K562 (cell line): ENCODE results near the gene MYL5. TPM values are rescaled to one million over a fixed set of nuclear protein-coding genes. Genes with fewer than 3 reads are reported as not detected.

Source experiments
- ATAC-seq: fragments of 200-7000 bp; cut with Tn5 transposase; 3 replicates; pipeline ENCODE4 v1.9.1; 2020; ENCODE audit warnings: moderate library complexity
- BruUV-seq: library from RNA; stranded (reverse); fragments of 400-500 nt; replicated peaks from 2 replicates; lab custom pipeline; 2021; lab: Mats Ljungman, UMichigan
- CTCF ChIA-PET: fragments of 300-600 bp; formaldehyde crosslinking; extraction: SDS; loops from one replicate; lab custom pipeline; 2021; ENCODE audit warnings: low intra/inter-chr PET ratio; lab: Yijun Ruan, JAX
- POLR2A ChIA-PET: fragments of 300-600, 350-650 bp; sonication (Branson Sonifier 250); formaldehyde crosslinking; extraction: SDS; loops from one replicate; lab custom pipeline; 2021; ENCODE audit warnings: antibody characterized with exemption, inconsistent platforms; lab: Yijun Ruan, JAX
- DNase-seq, 4 experiments: peaks; one replicate each; pipeline versions ENCODE4 v3.0.0 to v3.0.0-alpha.2; 2011 to 2018; ENCODE audit warnings: low spot score in 3 of 4, mixed read lengths in 3 of 4; ENCODE audit errors: extremely low read depth in 1 of 4
- FAIRE-seq: peaks from 2 replicates; lab custom pipeline; 2011; peaks lifted over from hg19 to GRCh38; lab: Jason Lieb, UNC
- H2AFZ ChIP-seq: 2 replicates; pipeline ENCODE4 v1.6.0; 2011; ENCODE audit warnings: low read depth, low read length, control low read depth, inconsistent platforms
- H3K27ac ChIP-seq: fragments of 200-600 bp; 3 replicates; pipeline ENCODE4 v1.8.0; 2011; ENCODE audit warnings: low read depth, mild to moderate bottlenecking, control low read depth, inconsistent platforms, low read length, moderate library complexity, mixed read lengths; ENCODE audit errors: extremely low read depth
- H3K27me3 ChIP-seq, 2 experiments: fragments of 300-600 bp in 1 of 2; 2 replicates in 1 of 2; 3 replicates in 1 of 2; pipeline versions ENCODE4 v1.6.0 to v1.8.0; 2011; ENCODE audit warnings: inconsistent platforms in 2 of 2, low read length in 2 of 2, mild to moderate bottlenecking in 1 of 2, mixed read lengths in 1 of 2, moderate library complexity in 1 of 2; ENCODE audit not compliant: control insufficient read depth in 2 of 2, insufficient read depth in 2 of 2
- H3K36me3 ChIP-seq: fragments of 300-600 bp; 3 replicates; pipeline ENCODE4 v1.8.0; 2011; ENCODE audit warnings: mild to moderate bottlenecking, low read length, inconsistent platforms; ENCODE audit not compliant: control insufficient read depth, insufficient read depth
- H3K4me1 ChIP-seq, 2 experiments: fragments of 200-600 bp in 1 of 2; replicated peaks in 1 of 2; 2 replicates in 1 of 2; 3 replicates in 1 of 2; pipeline versions ENCODE4 v1.5.1 to v1.8.0; 2011; ENCODE audit warnings: inconsistent platforms in 2 of 2, low read length in 2 of 2, mild to moderate bottlenecking in 1 of 2, mixed read lengths in 1 of 2, moderate library complexity in 1 of 2; ENCODE audit not compliant: control insufficient read depth in 2 of 2, insufficient read depth in 2 of 2
- H3K4me2 ChIP-seq: 2 replicates; pipeline ENCODE4 v1.6.1; 2011; ENCODE audit warnings: low read length, control low read depth, inconsistent platforms, mixed read lengths; ENCODE audit not compliant: insufficient read depth
- H3K4me3 ChIP-seq: fragments of 200-600 bp; sonication (generic), shearing (Covaris generic); 2 replicates; pipeline ENCODE4 v1.5.1; 2016; ENCODE audit warnings: control low read depth, inconsistent platforms
- H3K79me2 ChIP-seq: fragments of 200-600 bp; 3 replicates; pipeline ENCODE4 v1.8.0; 2011; ENCODE audit warnings: low read length, inconsistent platforms; ENCODE audit not compliant: control insufficient read depth, insufficient read depth
- H3K9ac ChIP-seq, 2 experiments: 2 replicates each; pipeline versions ENCODE4 v1.6.0 to v1.6.1; 2011; ENCODE audit warnings: low read depth in 2 of 2, low read length in 2 of 2, control low read depth in 1 of 2, inconsistent platforms in 1 of 2, mild to moderate bottlenecking in 1 of 2, mixed read lengths in 1 of 2; ENCODE audit not compliant: insufficient read depth in 1 of 2
- H3K9me1 ChIP-seq: one replicate; pipeline ENCODE4 v1.6.0; 2011; ENCODE audit warnings: inconsistent platforms, mild to moderate bottlenecking, low read length, moderate library complexity; ENCODE audit not compliant: control insufficient read depth, insufficient read depth
- H3K9me3 ChIP-seq: replicated peaks from 2 replicates; pipeline ENCODE4 v1.5.1; 2011; ENCODE audit warnings: low read depth, low read length, inconsistent platforms; ENCODE audit not compliant: control insufficient read depth, insufficient read depth
- H4K20me1 ChIP-seq: replicated peaks from 2 replicates; pipeline ENCODE4 v1.6.1; 2011; ENCODE audit warnings: low read length, inconsistent platforms, mixed read lengths; ENCODE audit not compliant: control insufficient read depth, insufficient read depth
- NFATC3 ChIP-seq: fragments of 450-650 bp; IDR thresholded peaks from 2 replicates; pipeline ENCODE4 v1.6.1; 2017; ENCODE audit warnings: mild to moderate bottlenecking
- PHF21A ChIP-seq: fragments of 450-650 bp; IDR thresholded peaks from 2 replicates; pipeline ENCODE4 v1.6.1; 2017; ENCODE audit warnings: low read depth, borderline replicate concordance
- POLR2G ChIP-seq: fragments of 200-400 bp; formaldehyde crosslinking; IDR thresholded peaks from 2 replicates; pipeline ENCODE4 v1.6.1; 2017; ENCODE audit warnings: low read depth, mild to moderate bottlenecking, antibody characterized with exemption, low read length, moderate library complexity
- RBM22 ChIP-seq: fragments of 200-400 bp; formaldehyde crosslinking; IDR thresholded peaks from 2 replicates; pipeline ENCODE4 v1.6.1; 2018; ENCODE audit warnings: low read length, low read depth; ENCODE audit not compliant: poor library complexity, severe bottlenecking
- ZNF41 ChIP-seq: fragments of 250-450 bp; sonication (Bioruptor Pico); conservative IDR thresholded peaks from 2 replicates; pipeline ENCODE4 v1.4.0; 2020; ENCODE audit warnings: mild to moderate bottlenecking
- WGBS: fragments of 100-300 bp; shearing (Covaris generic); methylation state at CpG from one replicate; pipeline ENCODE4 v1.1.6; 2016; ENCODE audit warnings: low coverage, mixed read lengths; ENCODE audit not compliant: insufficient coverage; ENCODE audit errors: missing lambda C conversion rate; 5-methylcytosine and 5-hydroxymethylcytosine counted together
- in situ Hi-C: fragments of 300-500 bp; cut with MboI; formaldehyde crosslinking; loops from 4 replicates; pipeline ENCODE4 v1.15.0; 2018; ENCODE audit warnings: inconsistent platforms, mixed read lengths
- intact Hi-C: fragments of 100-400 bp; cut with micrococcal nuclease; formaldehyde crosslinking; loops from 2 replicates; pipeline ENCODE4 v1.14.2; 2022
- polyA plus RNA-seq, 8 experiments: library from polyadenylated mRNA; depleted of rRNA in 4 of 8; stranded (reverse) in 5 of 8; unstranded in 3 of 8; fragments of >200 nt; fragmentation: Nextera tagmentation in 2 of 8; fragmentation: Illumina TruSeq in 1 of 8; extraction: Ambion mirVana in 2 of 8; extraction: Trizol in 1 of 8; gene quantifications; 2 replicates each; pipeline versions ENCODE4 v1.2.1 to v1.2.3, GENCODE V29; 2011 to 2014; ENCODE audit warnings: inconsistent platforms in 1 of 8, missing spikeins in 1 of 8
- total RNA-seq, 7 experiments: library from RNA; depleted of rRNA in 6 of 7; stranded (reverse); fragments of >200 nt in 6 of 7; fragmentation: Illumina TruSeq in 2 of 7; extraction: Trizol in 2 of 7; gene quantifications; 2 replicates each; pipeline versions ENCODE4 v1.2.1 to v1.2.3, GENCODE V29; 2011 to 2021; ENCODE audit warnings: low replicate concordance in 1 of 7
- TF ChIP-seq, protein P1 (sequence below): sonication (generic); formaldehyde crosslinking; IDR thresholded peaks from 2 replicates; pipeline ENCODE4 v1.8.0; 2022; ENCODE audit warnings: mild to moderate bottlenecking, missing genetic modification reagents
- TF ChIP-seq, protein P2 (sequence below): sonication (generic); formaldehyde crosslinking; IDR thresholded peaks from 2 replicates; pipeline ENCODE4 v1.8.1; 2023; ENCODE audit warnings: mild to moderate bottlenecking, missing genetic modification reagents
- TF ChIP-seq, protein P3 (sequence below): fragments of 450-650 bp; IDR thresholded peaks from 2 replicates; pipeline ENCODE4 v1.6.1; 2016; ENCODE audit warnings: mild to moderate bottlenecking
- TF ChIP-seq, protein P4 (sequence below): sonication (generic); formaldehyde crosslinking; IDR thresholded peaks from 2 replicates; pipeline ENCODE4 v1.8.1; 2023; ENCODE audit warnings: mild to moderate bottlenecking, missing genetic modification reagents, moderate library complexity
- TF ChIP-seq, protein P5 (sequence below): sonication (generic); formaldehyde crosslinking; IDR thresholded peaks from 2 replicates; pipeline ENCODE4 v1.8.0; 2022; ENCODE audit warnings: mild to moderate bottlenecking, low read depth, missing genetic modification reagents

The MYL5 gene
- total and polyA plus RNA-seq, 9 of the 15 experiments (the other 6 are each of a cell fraction or from before 2014, with no cell fraction given) = 1.4 to 10.0 (median 4.1) TPM

DNA sequence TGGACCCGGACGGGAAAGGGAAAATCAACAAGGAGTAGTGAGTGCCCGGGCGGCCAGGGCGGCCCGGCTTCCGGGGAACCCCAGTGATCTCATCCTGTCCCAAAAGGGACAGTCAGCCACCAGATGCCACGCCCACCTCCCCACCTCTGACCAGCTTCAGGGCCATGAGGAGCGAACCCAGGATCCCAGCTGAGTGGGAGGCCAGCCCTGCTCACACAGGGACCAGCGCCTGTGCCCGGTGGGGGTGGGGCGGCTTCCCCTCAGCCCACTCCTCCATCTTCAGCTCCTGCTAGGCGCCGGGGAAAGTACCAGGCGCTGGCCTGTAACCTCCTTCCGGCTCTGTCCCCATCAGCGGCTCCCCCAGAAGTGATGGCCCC, 6.2 kb downstream of the MYL5 start:
- no peaks in the 10 kb centered on the region for H3K9me1 ChIP-seq
- H3K9me3 ChIP-seq = no peaks in the 10 kb centered on the region
- peak overlapping the region; percentile 4 to 90; a peak in 3 of 4 replicates for H3K9ac ChIP-seq
- peak overlapping the region; percentile 50 for H3K4me2 ChIP-seq
- no peaks in the 10 kb centered on the region for H3K27me3 ChIP-seq
- 29% methylated on average over 5 of the region's 17 CpGs for WGBS
- no peaks in the 10 kb centered on the region for H3K36me3 ChIP-seq
- H3K79me2 ChIP-seq = no peaks in the 10 kb centered on the region
- POLR2A ChIA-PET = no interaction called here
- no TSS peak for BruUV-seq
- DNase-seq (peak in 3 of 4 experiments; percentile 37 to 57 (median 49)), FAIRE-seq (no peak), ATAC-seq (peak; percentile 3; the same call in 2 of the 3 replicates)
- intact Hi-C loops = loop anchor here (5.0 to 10.0 kb wide), 3 partner anchors 54 to 304 kb away; partner anchors contain the start of gene IDUA
- H3K4me1 ChIP-seq = peaks cover 11 to 94% of the 10 kb centered on the region in 2 experiments; a peak in 4 of 5 replicates
- H3K27ac ChIP-seq = peak overlapping the region; percentile 3; the same call in 1 of the 3 replicates
- peak overlapping the region; percentile 82 for H2AFZ ChIP-seq
- in situ Hi-C loops = no loop called here
- H4K20me1 ChIP-seq = 0 out of 2 replicates have a peak, but pooled peaks cover 4% of the 10 kb centered on the region
- CTCF ChIA-PET = no interaction called here
- peak overlapping the region; percentile 44; the same call in 1 of the 2 replicates for H3K4me3 ChIP-seq
- TF ChIP-seq, protein P1, sequence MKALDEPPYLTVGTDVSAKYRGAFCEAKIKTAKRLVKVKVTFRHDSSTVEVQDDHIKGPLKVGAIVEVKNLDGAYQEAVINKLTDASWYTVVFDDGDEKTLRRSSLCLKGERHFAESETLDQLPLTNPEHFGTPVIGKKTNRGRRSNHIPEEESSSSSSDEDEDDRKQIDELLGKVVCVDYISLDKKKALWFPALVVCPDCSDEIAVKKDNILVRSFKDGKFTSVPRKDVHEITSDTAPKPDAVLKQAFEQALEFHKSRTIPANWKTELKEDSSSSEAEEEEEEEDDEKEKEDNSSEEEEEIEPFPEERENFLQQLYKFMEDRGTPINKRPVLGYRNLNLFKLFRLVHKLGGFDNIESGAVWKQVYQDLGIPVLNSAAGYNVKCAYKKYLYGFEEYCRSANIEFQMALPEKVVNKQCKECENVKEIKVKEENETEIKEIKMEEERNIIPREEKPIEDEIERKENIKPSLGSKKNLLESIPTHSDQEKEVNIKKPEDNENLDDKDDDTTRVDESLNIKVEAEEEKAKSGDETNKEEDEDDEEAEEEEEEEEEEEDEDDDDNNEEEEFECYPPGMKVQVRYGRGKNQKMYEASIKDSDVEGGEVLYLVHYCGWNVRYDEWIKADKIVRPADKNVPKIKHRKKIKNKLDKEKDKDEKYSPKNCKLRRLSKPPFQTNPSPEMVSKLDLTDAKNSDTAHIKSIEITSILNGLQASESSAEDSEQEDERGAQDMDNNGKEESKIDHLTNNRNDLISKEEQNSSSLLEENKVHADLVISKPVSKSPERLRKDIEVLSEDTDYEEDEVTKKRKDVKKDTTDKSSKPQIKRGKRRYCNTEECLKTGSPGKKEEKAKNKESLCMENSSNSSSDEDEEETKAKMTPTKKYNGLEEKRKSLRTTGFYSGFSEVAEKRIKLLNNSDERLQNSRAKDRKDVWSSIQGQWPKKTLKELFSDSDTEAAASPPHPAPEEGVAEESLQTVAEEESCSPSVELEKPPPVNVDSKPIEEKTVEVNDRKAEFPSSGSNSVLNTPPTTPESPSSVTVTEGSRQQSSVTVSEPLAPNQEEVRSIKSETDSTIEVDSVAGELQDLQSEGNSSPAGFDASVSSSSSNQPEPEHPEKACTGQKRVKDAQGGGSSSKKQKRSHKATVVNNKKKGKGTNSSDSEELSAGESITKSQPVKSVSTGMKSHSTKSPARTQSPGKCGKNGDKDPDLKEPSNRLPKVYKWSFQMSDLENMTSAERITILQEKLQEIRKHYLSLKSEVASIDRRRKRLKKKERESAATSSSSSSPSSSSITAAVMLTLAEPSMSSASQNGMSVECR (CRISPR knock-in tag) = no peak
- no peak for TF ChIP-seq PHF21A
- TF ChIP-seq NFATC3 = no peak
- TF ChIP-seq ZNF41 (CRISPR knock-in tag) = no peak
- TF ChIP-seq, protein P2, sequence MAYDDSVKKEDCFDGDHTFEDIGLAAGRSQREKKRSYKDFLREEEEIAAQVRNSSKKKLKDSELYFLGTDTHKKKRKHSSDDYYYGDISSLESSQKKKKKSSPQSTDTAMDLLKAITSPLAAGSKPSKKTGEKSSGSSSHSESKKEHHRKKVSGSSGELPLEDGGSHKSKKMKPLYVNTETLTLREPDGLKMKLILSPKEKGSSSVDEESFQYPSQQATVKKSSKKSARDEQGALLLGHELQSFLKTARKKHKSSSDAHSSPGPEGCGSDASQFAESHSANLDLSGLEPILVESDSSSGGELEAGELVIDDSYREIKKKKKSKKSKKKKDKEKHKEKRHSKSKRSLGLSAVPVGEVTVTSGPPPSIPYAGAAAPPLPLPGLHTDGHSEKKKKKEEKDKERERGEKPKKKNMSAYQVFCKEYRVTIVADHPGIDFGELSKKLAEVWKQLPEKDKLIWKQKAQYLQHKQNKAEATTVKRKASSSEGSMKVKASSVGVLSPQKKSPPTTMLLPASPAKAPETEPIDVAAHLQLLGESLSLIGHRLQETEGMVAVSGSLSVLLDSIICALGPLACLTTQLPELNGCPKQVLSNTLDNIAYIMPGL (CRISPR knock-in tag) = no peak
- TF ChIP-seq POLR2G = peak; percentile 35; the same call in 1 of the 2 replicates
- peak; percentile 64 for TF ChIP-seq RBM22
- TF ChIP-seq, protein P3, sequence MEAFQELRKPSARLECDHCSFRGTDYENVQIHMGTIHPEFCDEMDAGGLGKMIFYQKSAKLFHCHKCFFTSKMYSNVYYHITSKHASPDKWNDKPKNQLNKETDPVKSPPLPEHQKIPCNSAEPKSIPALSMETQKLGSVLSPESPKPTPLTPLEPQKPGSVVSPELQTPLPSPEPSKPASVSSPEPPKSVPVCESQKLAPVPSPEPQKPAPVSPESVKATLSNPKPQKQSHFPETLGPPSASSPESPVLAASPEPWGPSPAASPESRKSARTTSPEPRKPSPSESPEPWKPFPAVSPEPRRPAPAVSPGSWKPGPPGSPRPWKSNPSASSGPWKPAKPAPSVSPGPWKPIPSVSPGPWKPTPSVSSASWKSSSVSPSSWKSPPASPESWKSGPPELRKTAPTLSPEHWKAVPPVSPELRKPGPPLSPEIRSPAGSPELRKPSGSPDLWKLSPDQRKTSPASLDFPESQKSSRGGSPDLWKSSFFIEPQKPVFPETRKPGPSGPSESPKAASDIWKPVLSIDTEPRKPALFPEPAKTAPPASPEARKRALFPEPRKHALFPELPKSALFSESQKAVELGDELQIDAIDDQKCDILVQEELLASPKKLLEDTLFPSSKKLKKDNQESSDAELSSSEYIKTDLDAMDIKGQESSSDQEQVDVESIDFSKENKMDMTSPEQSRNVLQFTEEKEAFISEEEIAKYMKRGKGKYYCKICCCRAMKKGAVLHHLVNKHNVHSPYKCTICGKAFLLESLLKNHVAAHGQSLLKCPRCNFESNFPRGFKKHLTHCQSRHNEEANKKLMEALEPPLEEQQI = no peak
- TF ChIP-seq, protein P4, sequence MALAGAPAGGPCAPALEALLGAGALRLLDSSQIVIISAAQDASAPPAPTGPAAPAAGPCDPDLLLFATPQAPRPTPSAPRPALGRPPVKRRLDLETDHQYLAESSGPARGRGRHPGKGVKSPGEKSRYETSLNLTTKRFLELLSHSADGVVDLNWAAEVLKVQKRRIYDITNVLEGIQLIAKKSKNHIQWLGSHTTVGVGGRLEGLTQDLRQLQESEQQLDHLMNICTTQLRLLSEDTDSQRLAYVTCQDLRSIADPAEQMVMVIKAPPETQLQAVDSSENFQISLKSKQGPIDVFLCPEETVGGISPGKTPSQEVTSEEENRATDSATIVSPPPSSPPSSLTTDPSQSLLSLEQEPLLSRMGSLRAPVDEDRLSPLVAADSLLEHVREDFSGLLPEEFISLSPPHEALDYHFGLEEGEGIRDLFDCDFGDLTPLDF (CRISPR knock-in tag) = no peak
- TF ChIP-seq, protein P5, sequence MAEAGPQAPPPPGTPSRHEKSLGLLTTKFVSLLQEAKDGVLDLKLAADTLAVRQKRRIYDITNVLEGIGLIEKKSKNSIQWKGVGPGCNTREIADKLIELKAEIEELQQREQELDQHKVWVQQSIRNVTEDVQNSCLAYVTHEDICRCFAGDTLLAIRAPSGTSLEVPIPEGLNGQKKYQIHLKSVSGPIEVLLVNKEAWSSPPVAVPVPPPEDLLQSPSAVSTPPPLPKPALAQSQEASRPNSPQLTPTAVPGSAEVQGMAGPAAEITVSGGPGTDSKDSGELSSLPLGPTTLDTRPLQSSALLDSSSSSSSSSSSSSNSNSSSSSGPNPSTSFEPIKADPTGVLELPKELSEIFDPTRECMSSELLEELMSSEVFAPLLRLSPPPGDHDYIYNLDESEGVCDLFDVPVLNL (CRISPR knock-in tag) = no peak
